ENCODE results near the gene SORCS2. TPM values are rescaled to one million over a fixed set of nuclear protein-coding genes. Genes with fewer than 3 reads are reported as not detected.

Gene SORCS2
- total and polyA plus RNA-seq, 2 of the 13 experiments (the other 11 are each of a cell fraction or from before 2014, with no cell fraction given): 0.82 to 1.0 TPM

DNA sequence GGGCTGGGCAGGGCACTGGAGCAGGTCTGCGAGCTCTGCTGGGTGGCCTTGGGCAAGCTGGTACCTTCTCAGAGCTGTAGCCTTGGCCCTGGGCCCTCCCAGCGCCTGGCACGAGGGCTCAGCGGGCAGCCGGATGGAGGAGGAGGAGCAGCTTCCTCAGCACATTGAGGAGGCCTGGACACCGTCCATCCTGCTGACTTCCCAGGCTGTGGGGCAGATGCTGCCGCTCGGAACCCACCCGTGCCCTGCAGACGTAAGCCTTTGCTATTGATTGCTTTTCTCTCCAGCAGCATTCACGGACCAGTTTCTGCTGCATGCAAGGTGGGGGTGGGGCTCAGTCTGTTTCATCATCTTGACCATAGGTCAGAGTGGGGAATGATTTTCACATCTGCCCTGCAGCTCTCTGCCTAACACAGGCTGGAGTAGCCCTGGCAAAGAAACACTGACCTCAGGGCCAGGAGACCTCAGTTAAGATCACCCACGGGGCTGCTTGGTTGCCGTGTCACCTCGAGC is 323.1 kb downstream of the SORCS2 start (continued):
- TF ChIP-seq, protein P1, sequence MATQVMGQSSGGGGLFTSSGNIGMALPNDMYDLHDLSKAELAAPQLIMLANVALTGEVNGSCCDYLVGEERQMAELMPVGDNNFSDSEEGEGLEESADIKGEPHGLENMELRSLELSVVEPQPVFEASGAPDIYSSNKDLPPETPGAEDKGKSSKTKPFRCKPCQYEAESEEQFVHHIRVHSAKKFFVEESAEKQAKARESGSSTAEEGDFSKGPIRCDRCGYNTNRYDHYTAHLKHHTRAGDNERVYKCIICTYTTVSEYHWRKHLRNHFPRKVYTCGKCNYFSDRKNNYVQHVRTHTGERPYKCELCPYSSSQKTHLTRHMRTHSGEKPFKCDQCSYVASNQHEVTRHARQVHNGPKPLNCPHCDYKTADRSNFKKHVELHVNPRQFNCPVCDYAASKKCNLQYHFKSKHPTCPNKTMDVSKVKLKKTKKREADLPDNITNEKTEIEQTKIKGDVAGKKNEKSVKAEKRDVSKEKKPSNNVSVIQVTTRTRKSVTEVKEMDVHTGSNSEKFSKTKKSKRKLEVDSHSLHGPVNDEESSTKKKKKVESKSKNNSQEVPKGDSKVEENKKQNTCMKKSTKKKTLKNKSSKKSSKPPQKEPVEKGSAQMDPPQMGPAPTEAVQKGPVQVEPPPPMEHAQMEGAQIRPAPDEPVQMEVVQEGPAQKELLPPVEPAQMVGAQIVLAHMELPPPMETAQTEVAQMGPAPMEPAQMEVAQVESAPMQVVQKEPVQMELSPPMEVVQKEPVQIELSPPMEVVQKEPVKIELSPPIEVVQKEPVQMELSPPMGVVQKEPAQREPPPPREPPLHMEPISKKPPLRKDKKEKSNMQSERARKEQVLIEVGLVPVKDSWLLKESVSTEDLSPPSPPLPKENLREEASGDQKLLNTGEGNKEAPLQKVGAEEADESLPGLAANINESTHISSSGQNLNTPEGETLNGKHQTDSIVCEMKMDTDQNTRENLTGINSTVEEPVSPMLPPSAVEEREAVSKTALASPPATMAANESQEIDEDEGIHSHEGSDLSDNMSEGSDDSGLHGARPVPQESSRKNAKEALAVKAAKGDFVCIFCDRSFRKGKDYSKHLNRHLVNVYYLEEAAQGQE (IDR thresholded peaks at IDR 0.05; ENCODE audit: borderline replicate concordance in 1 of 2, low read depth in 1 of 2, low read length in 2 of 2): no peak
- TF ChIP-seq ASH2L (IDR thresholded peaks at IDR 0.05; ENCODE audit: insufficient read length, low read depth, low read length) (peak; percentile 45), ZFP1 (CRISPR knock-in tag; IDR thresholded peaks at IDR 0.05) (0 out of 2 replicates have a peak, but pooled peaks have one; percentile 34), ZBTB7A (CRISPR knock-in tag; IDR thresholded peaks at IDR 0.05) (peak; percentile 63; the same call in 1 of the 2 replicates), NCOA1 (CRISPR knock-in tag; IDR thresholded peaks at IDR 0.05) (no peak), TBP (CRISPR knock-in tag; IDR thresholded peaks at IDR 0.05) (no peak), NFE2L2 (IDR thresholded peaks at IDR 0.05; ENCODE audit: low read length) (no peak), NFAT5 (CRISPR knock-in tag; IDR thresholded peaks at IDR 0.05) (peak; percentile 27; the same call in 1 of the 2 replicates), ZKSCAN8 (CRISPR knock-in tag; IDR thresholded peaks at IDR 0.05; ENCODE audit: borderline replicate concordance) (no peak), ARID2 (CRISPR knock-in tag; IDR thresholded peaks at IDR 0.05; ENCODE audit: borderline replicate concordance) (0 out of 2 replicates have a peak, but pooled peaks have one; percentile 47), ZMYM3 (CRISPR knock-in tag; IDR thresholded peaks at IDR 0.05) (peak; percentile 58; the same call in 1 of the 2 replicates), ZNF549 (CRISPR knock-in tag; IDR thresholded peaks at IDR 0.05) (no peak), TAF1 (CRISPR knock-in tag; IDR thresholded peaks at IDR 0.05) (no peak), NBN (conservative IDR thresholded peaks at IDR 0.05) (no peak)
- TF ChIP-seq, protein P2, sequence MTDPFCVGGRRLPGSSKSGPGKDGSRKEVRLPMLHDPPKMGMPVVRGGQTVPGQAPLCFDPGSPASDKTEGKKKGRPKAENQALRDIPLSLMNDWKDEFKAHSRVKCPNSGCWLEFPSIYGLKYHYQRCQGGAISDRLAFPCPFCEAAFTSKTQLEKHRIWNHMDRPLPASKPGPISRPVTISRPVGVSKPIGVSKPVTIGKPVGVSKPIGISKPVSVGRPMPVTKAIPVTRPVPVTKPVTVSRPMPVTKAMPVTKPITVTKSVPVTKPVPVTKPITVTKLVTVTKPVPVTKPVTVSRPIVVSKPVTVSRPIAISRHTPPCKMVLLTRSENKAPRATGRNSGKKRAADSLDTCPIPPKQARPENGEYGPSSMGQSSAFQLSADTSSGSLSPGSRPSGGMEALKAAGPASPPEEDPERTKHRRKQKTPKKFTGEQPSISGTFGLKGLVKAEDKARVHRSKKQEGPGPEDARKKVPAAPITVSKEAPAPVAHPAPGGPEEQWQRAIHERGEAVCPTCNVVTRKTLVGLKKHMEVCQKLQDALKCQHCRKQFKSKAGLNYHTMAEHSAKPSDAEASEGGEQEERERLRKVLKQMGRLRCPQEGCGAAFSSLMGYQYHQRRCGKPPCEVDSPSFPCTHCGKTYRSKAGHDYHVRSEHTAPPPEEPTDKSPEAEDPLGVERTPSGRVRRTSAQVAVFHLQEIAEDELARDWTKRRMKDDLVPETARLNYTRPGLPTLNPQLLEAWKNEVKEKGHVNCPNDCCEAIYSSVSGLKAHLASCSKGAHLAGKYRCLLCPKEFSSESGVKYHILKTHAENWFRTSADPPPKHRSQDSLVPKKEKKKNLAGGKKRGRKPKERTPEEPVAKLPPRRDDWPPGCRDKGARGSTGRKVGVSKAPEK (CRISPR knock-in tag; IDR thresholded peaks at IDR 0.05; ENCODE audit: borderline replicate concordance): peak; percentile 54; the same call in 1 of the 2 replicates
